K562 (cell line): ENCODE measurements around the gene CEP72. TPM values are rescaled to one million over a fixed set of nuclear protein-coding genes. Genes with fewer than 3 reads are reported as not detected.

Source experiments
- ATAC-seq: fragments of 200-7000 bp; cut with Tn5 transposase; 3 replicates; pipeline ENCODE4 v1.9.1; 2020; ENCODE audit warnings: moderate library complexity
- BruUV-seq: library from RNA; stranded (reverse); fragments of 400-500 nt; replicated peaks from 2 replicates; lab custom pipeline; 2021; lab: Mats Ljungman, UMichigan
- CTCF ChIA-PET: fragments of 300-600 bp; formaldehyde crosslinking; extraction: SDS; loops from one replicate; lab custom pipeline; 2021; ENCODE audit warnings: low intra/inter-chr PET ratio; lab: Yijun Ruan, JAX
- POLR2A ChIA-PET: fragments of 300-600, 350-650 bp; sonication (Branson Sonifier 250); formaldehyde crosslinking; extraction: SDS; loops from one replicate; lab custom pipeline; 2021; ENCODE audit warnings: antibody characterized with exemption, inconsistent platforms; lab: Yijun Ruan, JAX
- DNase-seq, 4 experiments: peaks; one replicate each; pipeline versions ENCODE4 v3.0.0 to v3.0.0-alpha.2; 2011 to 2018; ENCODE audit warnings: low spot score in 3 of 4, mixed read lengths in 3 of 4; ENCODE audit errors: extremely low read depth in 1 of 4
- FAIRE-seq: peaks from 2 replicates; lab custom pipeline; 2011; peaks lifted over from hg19 to GRCh38; lab: Jason Lieb, UNC
- H2AFZ ChIP-seq: 2 replicates; pipeline ENCODE4 v1.6.0; 2011; ENCODE audit warnings: low read depth, low read length, control low read depth, inconsistent platforms
- H3K27ac ChIP-seq: fragments of 200-600 bp; 3 replicates; pipeline ENCODE4 v1.8.0; 2011; ENCODE audit warnings: low read depth, mild to moderate bottlenecking, control low read depth, inconsistent platforms, low read length, moderate library complexity, mixed read lengths; ENCODE audit errors: extremely low read depth
- H3K27me3 ChIP-seq, 2 experiments: fragments of 300-600 bp in 1 of 2; 2 replicates in 1 of 2; 3 replicates in 1 of 2; pipeline versions ENCODE4 v1.6.0 to v1.8.0; 2011; ENCODE audit warnings: inconsistent platforms in 2 of 2, low read length in 2 of 2, mild to moderate bottlenecking in 1 of 2, mixed read lengths in 1 of 2, moderate library complexity in 1 of 2; ENCODE audit not compliant: control insufficient read depth in 2 of 2, insufficient read depth in 2 of 2
- H3K36me3 ChIP-seq: fragments of 300-600 bp; 3 replicates; pipeline ENCODE4 v1.8.0; 2011; ENCODE audit warnings: mild to moderate bottlenecking, low read length, inconsistent platforms; ENCODE audit not compliant: control insufficient read depth, insufficient read depth
- H3K4me1 ChIP-seq, 2 experiments: fragments of 200-600 bp in 1 of 2; replicated peaks in 1 of 2; 2 replicates in 1 of 2; 3 replicates in 1 of 2; pipeline versions ENCODE4 v1.5.1 to v1.8.0; 2011; ENCODE audit warnings: inconsistent platforms in 2 of 2, low read length in 2 of 2, mild to moderate bottlenecking in 1 of 2, mixed read lengths in 1 of 2, moderate library complexity in 1 of 2; ENCODE audit not compliant: control insufficient read depth in 2 of 2, insufficient read depth in 2 of 2
- H3K4me2 ChIP-seq: 2 replicates; pipeline ENCODE4 v1.6.1; 2011; ENCODE audit warnings: low read length, control low read depth, inconsistent platforms, mixed read lengths; ENCODE audit not compliant: insufficient read depth
- H3K4me3 ChIP-seq: fragments of 200-600 bp; sonication (generic), shearing (Covaris generic); 2 replicates; pipeline ENCODE4 v1.5.1; 2016; ENCODE audit warnings: control low read depth, inconsistent platforms
- H3K79me2 ChIP-seq: fragments of 200-600 bp; 3 replicates; pipeline ENCODE4 v1.8.0; 2011; ENCODE audit warnings: low read length, inconsistent platforms; ENCODE audit not compliant: control insufficient read depth, insufficient read depth
- H3K9ac ChIP-seq, 2 experiments: 2 replicates each; pipeline versions ENCODE4 v1.6.0 to v1.6.1; 2011; ENCODE audit warnings: low read depth in 2 of 2, low read length in 2 of 2, control low read depth in 1 of 2, inconsistent platforms in 1 of 2, mild to moderate bottlenecking in 1 of 2, mixed read lengths in 1 of 2; ENCODE audit not compliant: insufficient read depth in 1 of 2
- H3K9me1 ChIP-seq: one replicate; pipeline ENCODE4 v1.6.0; 2011; ENCODE audit warnings: inconsistent platforms, mild to moderate bottlenecking, low read length, moderate library complexity; ENCODE audit not compliant: control insufficient read depth, insufficient read depth
- H3K9me3 ChIP-seq: replicated peaks from 2 replicates; pipeline ENCODE4 v1.5.1; 2011; ENCODE audit warnings: low read depth, low read length, inconsistent platforms; ENCODE audit not compliant: control insufficient read depth, insufficient read depth
- H4K20me1 ChIP-seq: replicated peaks from 2 replicates; pipeline ENCODE4 v1.6.1; 2011; ENCODE audit warnings: low read length, inconsistent platforms, mixed read lengths; ENCODE audit not compliant: control insufficient read depth, insufficient read depth
- AFF4 ChIP-seq: sonication (generic); formaldehyde crosslinking; IDR thresholded peaks from 2 replicates; pipeline ENCODE4 v1.8.0; 2023; ENCODE audit warnings: mild to moderate bottlenecking, missing genetic modification reagents
- CREB5 ChIP-seq: fragments of 250-450 bp; sonication (Bioruptor Pico); IDR thresholded peaks from 2 replicates; pipeline ENCODE4 v1.5.0; 2020; ENCODE audit warnings: mild to moderate bottlenecking
- DDX20 ChIP-seq: fragments of 450-650 bp; IDR thresholded peaks from 2 replicates; pipeline ENCODE4 v1.6.1; 2016; ENCODE audit warnings: missing genetic modification characterization, low read depth, mild to moderate bottlenecking, missing compliant biosample characterization, moderate library complexity
- EP300 ChIP-seq: IDR thresholded peaks from 2 replicates; pipeline ENCODE4 v1.6.1; 2012; ENCODE audit warnings: low read length, improper control_type of control experiment
- HIVEP1 ChIP-seq: fragments of 250-450 bp; sonication (Bioruptor Pico); IDR thresholded peaks from 2 replicates; pipeline ENCODE4 v1.4.0; 2020; ENCODE audit warnings: mild to moderate bottlenecking
- KDM1A ChIP-seq, 2 experiments: fragments of 450-650 bp; IDR thresholded peaks; 2 replicates each; pipeline ENCODE4 v1.6.1; 2016; ENCODE audit warnings: mild to moderate bottlenecking in 2 of 2
- MAFK ChIP-seq: IDR thresholded peaks from 2 replicates; pipeline ENCODE4 v1.6.1; 2011; ENCODE audit warnings: low read length, improper control_type of control experiment
- NCOA4 ChIP-seq: fragments of 450-650 bp; IDR thresholded peaks from 2 replicates; pipeline ENCODE4 v1.6.1; 2018; ENCODE audit warnings: mild to moderate bottlenecking; ENCODE audit not compliant: partially characterized antibody
- PHB ChIP-seq: fragments of 250-450 bp; sonication (Bioruptor Pico); IDR thresholded peaks from 2 replicates; pipeline ENCODE4 v1.5.0; 2021
- POLR2A ChIP-seq: fragments of 450-650 bp; conservative IDR thresholded peaks from 2 replicates; pipeline ENCODE4 v1.6.1; 2016
- POLR2G ChIP-seq: fragments of 200-400 bp; formaldehyde crosslinking; IDR thresholded peaks from 2 replicates; pipeline ENCODE4 v1.6.1; 2017; ENCODE audit warnings: low read depth, mild to moderate bottlenecking, antibody characterized with exemption, low read length, moderate library complexity
- SRSF9 ChIP-seq: fragments of 200-400 bp; formaldehyde crosslinking; IDR thresholded peaks from 2 replicates; pipeline ENCODE4 v1.6.1; 2017; ENCODE audit warnings: low read depth, low read length, borderline replicate concordance
- SUPT5H ChIP-seq: fragments of 450-650 bp; IDR thresholded peaks from 2 replicates; pipeline ENCODE4 v1.6.1; 2016
- ZBTB7A ChIP-seq: IDR thresholded peaks from 2 replicates; pipeline ENCODE4 v1.6.1; 2011; ENCODE audit warnings: low read depth, mild to moderate bottlenecking, low read length, moderate library complexity, borderline replicate concordance; ENCODE audit not compliant: control insufficient read depth
- ZNF146 ChIP-seq: IDR thresholded peaks from one replicate; pipeline ENCODE4 v1.6.1; 2018; ENCODE audit warnings: missing compliant biosample characterization; ENCODE audit not compliant: unreplicated experiment
- ZNF316 ChIP-seq: fragments of 450-650 bp; IDR thresholded peaks from 2 replicates; pipeline ENCODE4 v1.6.1; 2016
- ZNF384 ChIP-seq: IDR thresholded peaks from 2 replicates; pipeline ENCODE4 v1.6.1; 2012; ENCODE audit warnings: low read depth, low read length, improper control_type of control experiment
- ZNF507 ChIP-seq: conservative IDR thresholded peaks from 2 replicates; pipeline ENCODE4 v1.6.1; 2017; ENCODE audit warnings: missing genetic modification characterization, missing compliant biosample characterization
- WGBS: fragments of 100-300 bp; shearing (Covaris generic); methylation state at CpG from one replicate; pipeline ENCODE4 v1.1.6; 2016; ENCODE audit warnings: low coverage, mixed read lengths; ENCODE audit not compliant: insufficient coverage; ENCODE audit errors: missing lambda C conversion rate; 5-methylcytosine and 5-hydroxymethylcytosine counted together
- in situ Hi-C: fragments of 300-500 bp; cut with MboI; formaldehyde crosslinking; loops from 4 replicates; pipeline ENCODE4 v1.15.0; 2018; ENCODE audit warnings: inconsistent platforms, mixed read lengths
- intact Hi-C: fragments of 100-400 bp; cut with micrococcal nuclease; formaldehyde crosslinking; loops from 2 replicates; pipeline ENCODE4 v1.14.2; 2022
- polyA plus RNA-seq, 8 experiments: library from polyadenylated mRNA; depleted of rRNA in 4 of 8; stranded (reverse) in 5 of 8; unstranded in 3 of 8; fragments of >200 nt; fragmentation: Nextera tagmentation in 2 of 8; fragmentation: Illumina TruSeq in 1 of 8; extraction: Ambion mirVana in 2 of 8; extraction: Trizol in 1 of 8; gene quantifications; 2 replicates each; pipeline versions ENCODE4 v1.2.1 to v1.2.3, GENCODE V29; 2011 to 2014; ENCODE audit warnings: inconsistent platforms in 1 of 8, missing spikeins in 1 of 8
- total RNA-seq, 7 experiments: library from RNA; depleted of rRNA in 6 of 7; stranded (reverse); fragments of >200 nt in 6 of 7; fragmentation: Illumina TruSeq in 2 of 7; extraction: Trizol in 2 of 7; gene quantifications; 2 replicates each; pipeline versions ENCODE4 v1.2.1 to v1.2.3, GENCODE V29; 2011 to 2021; ENCODE audit warnings: low replicate concordance in 1 of 7
- TF ChIP-seq, protein P1 (sequence below): IDR thresholded peaks from 2 replicates; pipeline ENCODE4 v1.6.1; 2011; ENCODE audit not compliant: insufficient read length; ENCODE audit errors: extremely low read depth
- TF ChIP-seq, protein P2 (sequence below): fragments of 250-450 bp; sonication (Bioruptor Pico); IDR thresholded peaks from 2 replicates; pipeline ENCODE4 v1.8.0; 2022; ENCODE audit warnings: moderate library complexity, mild to moderate bottlenecking, inconsistent platforms

CEP72 gene
- total and polyA plus RNA-seq, 9 of the 15 experiments (the other 6 are each of a cell fraction or from before 2014, with no cell fraction given): 0.89 to 38.1 (median 14.2) TPM

DNA sequence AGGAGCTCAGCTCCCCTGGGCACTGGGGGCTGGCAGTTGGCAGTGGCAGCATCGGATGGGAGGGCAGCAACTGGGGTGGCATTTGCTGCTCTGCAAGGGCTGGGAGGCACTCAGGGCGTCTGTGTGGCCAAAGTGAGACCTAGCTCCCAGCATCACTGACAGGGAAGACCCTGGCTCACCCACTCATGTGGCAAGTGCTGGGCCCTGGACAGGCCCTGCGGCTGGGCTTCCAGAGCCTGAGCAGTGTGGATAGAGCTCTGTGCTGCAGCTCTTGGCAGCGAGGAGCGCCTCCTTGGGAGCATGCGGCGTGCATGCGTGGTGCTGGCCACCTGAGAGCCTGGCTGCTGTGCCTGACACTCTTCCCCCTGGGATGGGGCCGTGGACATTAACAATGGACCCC lies 10.2 kb downstream of the CEP72 start:
- ChIA-PET CTCF (no interaction called here), POLR2A (interaction anchor here (0.6 to 2.0 kb wide), 5 partner anchors 9 to 929 kb away, joined by 3 to 5 read pairs (median 3); no protein-coding TSS in a partner anchor)
- Histone ChIP-seq H3K36me3 (peaks cover 98% of the 10 kb centered on the region), H3K4me3 (no peak overlapping the region), H3K4me2 (no peak overlapping the region), H3K4me1 (peaks cover 0 to 13% of the 10 kb centered on the region in 2 experiments; a peak in 1 of 5 replicates), H3K9me1 (peaks cover under 1% of the 10 kb centered on the region), H3K27me3 (no peaks in the 10 kb centered on the region), H3K9me3 (no peaks in the 10 kb centered on the region), H3K79me2 (peaks cover 11% of the 10 kb centered on the region), H2AFZ (no peak overlapping the region), H4K20me1 (peaks cover 13% of the 10 kb centered on the region; the same call in 1 of the 2 replicates), H3K27ac (no peak overlapping the region), H3K9ac (no peak overlapping the region; a peak in 1 of 4 replicates)
- BruUV-seq: no TSS peak
- ATAC-seq: peak; percentile 49
- in situ Hi-C loops: no loop called here
- DNase-seq: no peak
- intact Hi-C loops: no loop called here
- 84% methylated on average over 9 of the region's 9 CpGs for WGBS
- no peak for FAIRE-seq
- TF ChIP-seq CREB5 (CRISPR knock-in tag): no peak
- TF ChIP-seq SRSF9: no peak
- TF ChIP-seq POLR2A: peak; percentile 20; the same call in 1 of the 2 replicates
- TF ChIP-seq, protein P1, sequence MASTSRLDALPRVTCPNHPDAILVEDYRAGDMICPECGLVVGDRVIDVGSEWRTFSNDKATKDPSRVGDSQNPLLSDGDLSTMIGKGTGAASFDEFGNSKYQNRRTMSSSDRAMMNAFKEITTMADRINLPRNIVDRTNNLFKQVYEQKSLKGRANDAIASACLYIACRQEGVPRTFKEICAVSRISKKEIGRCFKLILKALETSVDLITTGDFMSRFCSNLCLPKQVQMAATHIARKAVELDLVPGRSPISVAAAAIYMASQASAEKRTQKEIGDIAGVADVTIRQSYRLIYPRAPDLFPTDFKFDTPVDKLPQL: no peak
- peak; percentile 63 for TF ChIP-seq POLR2G
- TF ChIP-seq ZNF146 (CRISPR knock-in tag): no peak
- TF ChIP-seq KDM1A (IDR thresholded peaks at IDR 0.05): no peak
- 0 out of 2 replicates have a peak, but pooled peaks have one; percentile 16 for TF ChIP-seq SUPT5H
- TF ChIP-seq AFF4: no peak
- no peak for TF ChIP-seq ZBTB7A
- TF ChIP-seq ZNF316: no peak
- no peak for TF ChIP-seq ZNF507
- no peak for TF ChIP-seq NCOA4
- TF ChIP-seq, protein P2, sequence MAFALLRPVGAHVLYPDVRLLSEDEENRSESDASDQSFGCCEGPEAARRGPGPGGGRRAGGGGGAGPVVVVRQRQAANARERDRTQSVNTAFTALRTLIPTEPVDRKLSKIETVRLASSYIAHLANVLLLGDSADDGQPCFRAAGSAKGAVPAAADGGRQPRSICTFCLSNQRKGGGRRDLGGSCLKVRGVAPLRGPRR (CRISPR knock-in tag): no peak
- TF ChIP-seq DDX20: no peak
- no peak for TF ChIP-seq HIVEP1
- no peak for TF ChIP-seq MAFK
- TF ChIP-seq EP300: no peak
- TF ChIP-seq PHB (CRISPR knock-in tag): no peak
- TF ChIP-seq ZNF384: no peak
